IMR-90 (cell line): ENCODE measurements around the gene AGXT2. TPM values are rescaled to one million over a fixed set of nuclear protein-coding genes. Genes with fewer than 3 reads are reported as not detected.

Experiments
- ATAC-seq: fragments of 200-7000 bp; cut with Tn5 transposase; 2 replicates; pipeline ENCODE4 v1.9.1; 2020; ENCODE audit warnings: low read depth, mild to moderate bottlenecking, moderate library complexity
- BruUV-seq: library from RNA; stranded (reverse); fragments of 400-500 nt; replicated peaks from 2 replicates; lab custom pipeline; 2021; lab: Mats Ljungman, UMichigan
- CTCF ChIA-PET: fragments of 300-600 bp; formaldehyde crosslinking; extraction: SDS; loops from one replicate; lab custom pipeline; 2021; ENCODE audit warnings: antibody characterized with exemption; lab: Yijun Ruan, JAX
- POLR2A ChIA-PET: fragments of 300-600 bp; sonication (Branson Sonifier 250); formaldehyde crosslinking; loops from one replicate; lab custom pipeline; 2022; ENCODE audit warnings: antibody characterized with exemption; ENCODE audit not compliant: unreplicated experiment; lab: Charles Lee
- DNase-seq: peaks from one replicate; pipeline ENCODE4 v3.0.0; 2013
- H2AFZ ChIP-seq: replicated peaks from 2 replicates; pipeline ENCODE3; 2013; ENCODE audit warnings: low read length, mild to moderate bottlenecking; ENCODE audit not compliant: poor library complexity
- H2AK5ac ChIP-seq: 2 replicates; pipeline ENCODE4 v1.6.1; 2013; ENCODE audit warnings: low read depth, low read length, inconsistent platforms
- H2AK9ac ChIP-seq: replicated peaks from 2 replicates; pipeline ENCODE3; 2013; ENCODE audit warnings: mild to moderate bottlenecking, low read depth, low read length, moderate library complexity; ENCODE audit not compliant: poor library complexity
- H2BK120ac ChIP-seq: 2 replicates; pipeline ENCODE4 v1.6.1; 2013; ENCODE audit warnings: low read depth, low read length, inconsistent platforms
- H2BK15ac ChIP-seq: 3 replicates; pipeline ENCODE4 v1.6.1; 2013; ENCODE audit warnings: low read depth, low read length, inconsistent platforms
- H2BK20ac ChIP-seq: 2 replicates; pipeline ENCODE4 v1.6.1; 2013; ENCODE audit warnings: low read depth, mild to moderate bottlenecking, inconsistent platforms, low read length, moderate library complexity
- H2BK5ac ChIP-seq: 2 replicates; pipeline ENCODE4 v1.6.1; 2013; ENCODE audit warnings: mild to moderate bottlenecking, low read depth, low read length, inconsistent platforms; ENCODE audit not compliant: poor library complexity, severe bottlenecking
- H3K14ac ChIP-seq: replicated peaks from 2 replicates; pipeline ENCODE4 v1.6.1; 2013; ENCODE audit warnings: low read depth, low read length, inconsistent platforms
- H3K18ac ChIP-seq: 2 replicates; pipeline ENCODE4 v1.6.1; 2013; ENCODE audit warnings: low read depth, low read length, control low read depth
- H3K23ac ChIP-seq: 2 replicates; pipeline ENCODE4 v1.6.1; 2013; ENCODE audit warnings: low read depth, low read length, inconsistent platforms
- H3K27ac ChIP-seq: 2 replicates; pipeline ENCODE4 v1.5.1; 2013; ENCODE audit warnings: mild to moderate bottlenecking, control low read depth, low read length; ENCODE audit not compliant: insufficient read depth
- H3K27me3 ChIP-seq: 2 replicates; pipeline ENCODE4 v1.6.1; 2013; ENCODE audit warnings: low read length; ENCODE audit not compliant: control insufficient read depth, insufficient read depth
- H3K36me3 ChIP-seq: 2 replicates; pipeline ENCODE4 v1.6.1; 2013; ENCODE audit warnings: low read length, mixed read lengths; ENCODE audit not compliant: control insufficient read depth, insufficient read depth
- H3K4ac ChIP-seq: 2 replicates; pipeline ENCODE4 v1.6.1; 2013; ENCODE audit warnings: low read depth, low read length, inconsistent platforms
- H3K4me1 ChIP-seq: 2 replicates; pipeline ENCODE4 v1.6.1; 2013; ENCODE audit warnings: low read length, mixed read lengths; ENCODE audit not compliant: control insufficient read depth, insufficient read depth
- H3K4me2 ChIP-seq: 2 replicates; pipeline ENCODE4 v1.6.1; 2013; ENCODE audit warnings: low read depth, mild to moderate bottlenecking, control low read depth, low read length, moderate library complexity
- H3K4me3 ChIP-seq: 2 replicates; pipeline ENCODE4 v1.5.1; 2013; ENCODE audit warnings: low read depth, mild to moderate bottlenecking, control low read depth, low read length, moderate library complexity; ENCODE audit not compliant: insufficient read depth
- H3K56ac ChIP-seq: 2 replicates; pipeline ENCODE4 v1.6.1; 2013; ENCODE audit warnings: low read length, inconsistent platforms; ENCODE audit not compliant: insufficient read depth; ENCODE audit errors: extremely low read depth
- H3K79me1 ChIP-seq, 2 experiments: 2 replicates each; pipeline ENCODE4 v1.6.1; 2013; ENCODE audit warnings: low read length in 2 of 2, inconsistent platforms in 1 of 2, low read depth in 1 of 2
- H3K9ac ChIP-seq: 2 replicates; pipeline ENCODE4 v1.6.1; 2013; ENCODE audit warnings: low read depth, low read length, control low read depth
- H3K9me1 ChIP-seq: 2 replicates; pipeline ENCODE4 v1.6.1; 2013; ENCODE audit warnings: low read length, inconsistent platforms; ENCODE audit not compliant: insufficient read depth
- H3K9me3 ChIP-seq: 2 replicates; pipeline ENCODE4 v1.6.1; 2013; ENCODE audit warnings: low read length; ENCODE audit not compliant: control insufficient read depth, insufficient read depth
- H4K20me1 ChIP-seq: 2 replicates; pipeline ENCODE4 v1.6.1; 2013; ENCODE audit warnings: low read length, inconsistent platforms; ENCODE audit not compliant: insufficient read depth
- H4K5ac ChIP-seq: 2 replicates; pipeline ENCODE4 v1.6.1; 2013; ENCODE audit warnings: mild to moderate bottlenecking, low read depth, low read length, control low read depth
- H4K8ac ChIP-seq, 2 experiments: 2 replicates each; pipeline ENCODE4 v1.6.1; 2013; ENCODE audit warnings: low read depth in 2 of 2, low read length in 2 of 2, control low read depth in 1 of 2, inconsistent platforms in 1 of 2
- H4K91ac ChIP-seq: 2 replicates; pipeline ENCODE4 v1.6.1; 2013; ENCODE audit warnings: low read depth, low read length, inconsistent platforms; ENCODE audit not compliant: insufficient read depth
- CEBPB ChIP-seq: IDR thresholded peaks from 2 replicates; pipeline ENCODE4 v1.6.1; 2012; ENCODE audit warnings: low read depth, low read length, improper control_type of control experiment
- CTCF ChIP-seq: conservative IDR thresholded peaks from 2 replicates; pipeline ENCODE4 v1.5.1; 2012; ENCODE audit warnings: mild to moderate bottlenecking, low read depth, low read length, improper control_type of control experiment
- MAFK ChIP-seq: IDR thresholded peaks from 2 replicates; pipeline ENCODE4 v1.6.1; 2012; ENCODE audit warnings: low read depth, low read length, improper control_type of control experiment
- RAD21 ChIP-seq: IDR thresholded peaks from 2 replicates; pipeline ENCODE4 v1.6.1; 2012; ENCODE audit warnings: low read length, improper control_type of control experiment
- SMC3 ChIP-seq: fragments of 150-350 bp; IDR thresholded peaks from 2 replicates; pipeline ENCODE4 v1.6.1; 2016; ENCODE audit warnings: low read depth, mild to moderate bottlenecking, antibody characterized with exemption, low read length, moderate library complexity
- WGBS, 2 experiments: methylation state at CpG; one replicate each; pipeline versions ENCODE4 v1.1.5 to v1.1.7; 2013; ENCODE audit warnings: missing lambda C conversion rate in 2 of 2; ENCODE audit not compliant: insufficient read length in 1 of 2; ENCODE audit errors: extremely low coverage in 2 of 2; 5-methylcytosine and 5-hydroxymethylcytosine counted together
- dilution Hi-C: fragments of 300-500 bp; cut with HindIII; formaldehyde crosslinking; loops from one replicate; pipeline ENCODE4 v1.14.3; 2018; ENCODE audit warnings: low sequenced_read_pairs; ENCODE audit not compliant: unreplicated experiment
- in situ Hi-C: fragments of 300-500 bp; cut with MboI; formaldehyde crosslinking; loops from 3 replicates; pipeline ENCODE4 v1.14.3; 2019; ENCODE audit warnings: low sequenced_read_pairs, inconsistent platforms, mixed read lengths
- intact Hi-C: fragments of 100-400 bp; cut with micrococcal nuclease; formaldehyde crosslinking; loops from 2 replicates; pipeline ENCODE4 v1.10.0; 2022
- polyA plus RNA-seq, 3 experiments: library from polyadenylated mRNA; depleted of rRNA; stranded (reverse); fragments of >200 nt; gene quantifications; 2 replicates each; pipeline ENCODE4 v1.2.3, GENCODE V29; 2012; ENCODE audit warnings: low replicate concordance in 1 of 3
- total RNA-seq: library from RNA; depleted of rRNA; stranded (reverse); fragments of >200 nt; gene quantifications from 2 replicates; pipeline ENCODE4 v1.2.3, GENCODE V29; 2012

Gene AGXT2
- total and polyA plus RNA-seq, 2 of the 4 experiments (the other 2 are of a cell fraction): not detected

GRCh38 chr5:34957857-34958690, 89.7 kb downstream of the AGXT2 start:
- BruUV-seq: TSS peak; percentile 14
- Histone ChIP-seq H3K56ac (no peak overlapping the region), H3K9me3 (no peaks in the 10 kb centered on the region), H2AK5ac (no peak overlapping the region), H3K9ac (no peak overlapping the region), H4K20me1 (no peaks in the 10 kb centered on the region), H2BK120ac (no peak overlapping the region), H3K18ac (no peak overlapping the region), H3K9me1 (no peaks in the 10 kb centered on the region; the same call in 1 of the 2 replicates), H3K36me3 (peaks cover 5% of the 10 kb centered on the region), H3K4me2 (no peak overlapping the region), H3K14ac (no peak overlapping the region), H3K23ac (no peak overlapping the region), H4K5ac (no peak overlapping the region), H4K91ac (no peak overlapping the region), H3K79me1 (no peaks in the 10 kb centered on the region), H4K8ac (no peak overlapping the region), H3K27me3 (no peaks in the 10 kb centered on the region), H3K4me1 (peaks cover 5% of the 10 kb centered on the region), H2AFZ (no peak overlapping the region), H2BK20ac (no peak overlapping the region), H3K4ac (no peak overlapping the region), H2BK5ac (no peak overlapping the region), H2AK9ac (no peak overlapping the region), H3K4me3 (no peak overlapping the region), H3K27ac (0 out of 2 replicates have a peak overlapping the region, but pooled peaks have one; percentile 33), H2BK15ac (no peak overlapping the region)
- peak; percentile 36 for DNase-seq
- TF ChIP-seq RAD21: peak; percentile 65
- TF ChIP-seq MAFK: no peak
- TF ChIP-seq SMC3: peak; percentile 52
- TF ChIP-seq CEBPB: no peak
- peak; percentile 66 for TF ChIP-seq CTCF
- ChIA-PET POLR2A (no interaction called here), CTCF (interaction anchor here (0.6 to 1.5 kb wide), 12 partner anchors 9 to 1731 kb away, joined by 3 to 7 read pairs (median 3); no protein-coding TSS in a partner anchor)
- intact Hi-C loops (loop anchor here (1.0 to 5.0 kb wide), 4 partner anchors 45 to 969 kb away; no protein-coding TSS in a partner anchor), in situ Hi-C loops (no loop called here), dilution Hi-C loops (no loop called here)
- no CpG with 5 or more reads among the region's 5 CpGs for WGBS, 2 experiments
- ATAC-seq: peak; percentile 87
